MM.1S (cell line): Measurements from ENCODE around the gene IQGAP2.

Experiments
- DNase-seq: peaks from one replicate; pipeline ENCODE4 v3.0.0-alpha.2; 2015
- H2AFZ ChIP-seq: fragments of 300-600 bp; sonication (generic); 2 replicates; pipeline ENCODE4 v1.6.0; 2016; ENCODE audit warnings: antibody characterized with exemption, low read length
- H3F3A ChIP-seq: fragments of 300-600 bp; sonication (generic); 2 replicates; pipeline ENCODE4 v1.6.1; 2016; ENCODE audit warnings: mild to moderate bottlenecking, antibody characterized with exemption, low read length, moderate library complexity, mixed read lengths; ENCODE audit not compliant: insufficient read depth
- H3K27ac ChIP-seq: fragments of 300-600 bp; sonication (generic); 2 replicates; pipeline ENCODE4 v1.5.1; 2016; ENCODE audit warnings: mild to moderate bottlenecking, low read length
- H3K27me3 ChIP-seq: fragments of 300-600 bp; sonication (generic); replicated peaks from 2 replicates; pipeline ENCODE4 v1.6.0; 2016; ENCODE audit warnings: low read length; ENCODE audit not compliant: insufficient read depth
- H3K36me3 ChIP-seq: fragments of 300-600 bp; sonication (generic); replicated peaks from 2 replicates; pipeline ENCODE4 v1.6.1; 2016; ENCODE audit warnings: mild to moderate bottlenecking, low read length, mixed read lengths; ENCODE audit not compliant: insufficient read depth
- H3K4me1 ChIP-seq: fragments of 300-600 bp; sonication (generic); 2 replicates; pipeline ENCODE4 v1.6.1; 2016; ENCODE audit warnings: low read length, mixed read lengths
- H3K4me2 ChIP-seq: fragments of 300-600 bp; sonication (generic); 2 replicates; pipeline ENCODE4 v1.6.0; 2016; ENCODE audit warnings: low read depth, low read length
- H3K4me3 ChIP-seq: fragments of 300-600 bp; sonication (generic); 2 replicates; pipeline ENCODE4 v1.5.1; 2016; ENCODE audit warnings: low read length, mixed read lengths
- H3K79me2 ChIP-seq: fragments of 300-600 bp; sonication (generic); 2 replicates; pipeline ENCODE4 v1.6.1; 2016; ENCODE audit warnings: mixed run types, low read length, mixed read lengths
- H3K9ac ChIP-seq: fragments of 300-600 bp; sonication (generic); 2 replicates; pipeline ENCODE4 v1.6.1; 2016; ENCODE audit warnings: low read length, mixed read lengths
- H3K9me2 ChIP-seq: fragments of 300-600 bp; sonication (generic); replicated peaks from 2 replicates; pipeline ENCODE4 v1.6.1; 2016; ENCODE audit warnings: mild to moderate bottlenecking, low read length, mixed read lengths; ENCODE audit not compliant: insufficient read depth
- H3K9me3 ChIP-seq: fragments of 300-600 bp; sonication (generic); replicated peaks from 2 replicates; pipeline ENCODE4 v1.6.1; 2016; ENCODE audit warnings: mild to moderate bottlenecking, low read length, mixed read lengths; ENCODE audit not compliant: insufficient read depth
- H4K20me1 ChIP-seq: fragments of 300-600 bp; sonication (generic); 2 replicates; pipeline ENCODE4 v1.6.1; 2016; ENCODE audit warnings: mild to moderate bottlenecking, low read length, moderate library complexity, mixed read lengths; ENCODE audit not compliant: insufficient read depth
- EZH2 ChIP-seq: fragments of 300-600 bp; sonication (generic); optimal IDR thresholded peaks from 2 replicates; pipeline ENCODE3; 2017; ENCODE audit warnings: low read depth, mild to moderate bottlenecking, antibody characterized with exemption, low read length, mixed read lengths
- EZH2phosphoT487 ChIP-seq: fragments of 300-600 bp; sonication (generic); IDR thresholded peaks from 2 replicates; pipeline ENCODE4 v1.6.1; 2018; ENCODE audit warnings: antibody characterized with exemption, low read length
- TF ChIP-seq, protein P1 (sequence below): fragments of 300-600 bp; sonication (generic); IDR thresholded peaks from 2 replicates; pipeline ENCODE4 v1.5.1; 2016; ENCODE audit warnings: antibody characterized with exemption, low read length, mixed read lengths

The IQGAP2 gene

DNA sequence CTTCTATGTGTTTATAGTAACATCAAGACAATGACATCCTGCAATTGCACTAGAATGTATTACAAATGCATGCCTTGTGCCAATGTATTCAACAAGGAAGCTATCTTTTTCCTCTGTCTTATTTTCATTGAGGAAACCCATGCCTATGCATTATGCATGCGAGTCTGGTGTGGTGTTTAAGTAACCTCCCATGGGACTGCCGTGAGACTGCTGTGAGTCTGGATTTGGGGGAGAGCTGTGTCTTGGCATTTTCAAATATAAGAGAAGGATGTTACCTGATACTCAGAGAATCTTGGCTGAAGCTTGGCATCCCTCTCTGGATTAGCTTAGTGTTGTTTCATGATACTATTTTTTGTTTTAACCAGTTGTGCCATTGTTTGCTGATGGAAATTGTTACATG is 121.8 kb downstream of the IQGAP2 start:
- Histone ChIP-seq H3F3A (peaks cover 5% of the 10 kb centered on the region; the same call in 1 of the 2 replicates), H4K20me1 (no peaks in the 10 kb centered on the region), H2AFZ (no peak overlapping the region), H3K27me3 (no peaks in the 10 kb centered on the region), H3K4me1 (peaks cover 18% of the 10 kb centered on the region), H3K79me2 (peaks cover 72% of the 10 kb centered on the region), H3K4me3 (no peak overlapping the region), H3K9me3 (no peaks in the 10 kb centered on the region), H3K9ac (no peak overlapping the region), H3K9me2 (no peaks in the 10 kb centered on the region), H3K4me2 (no peak overlapping the region), H3K27ac (no peak overlapping the region), H3K36me3 (no peaks in the 10 kb centered on the region)
- no peak for DNase-seq
- no peak for TF ChIP-seq EZH2phosphoT487

DNA sequence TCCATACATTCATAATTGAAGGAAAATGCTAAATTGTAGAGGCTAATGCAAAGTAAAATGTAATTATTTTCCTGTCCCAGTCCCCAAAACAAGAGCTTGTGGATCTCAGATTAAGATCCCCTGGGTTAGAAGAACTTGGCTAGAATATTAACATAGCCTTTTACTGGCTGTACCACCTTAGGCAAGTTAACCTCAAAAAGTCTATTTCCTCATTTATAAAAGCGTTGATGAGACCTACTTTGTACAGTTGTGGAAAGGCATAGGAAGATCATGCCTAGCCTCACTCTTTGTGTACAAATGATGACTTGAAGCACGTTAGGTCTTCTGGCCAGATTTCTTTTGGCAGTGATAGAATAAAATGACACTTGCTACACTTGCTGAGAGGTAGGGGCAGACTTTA is 122.9 kb downstream of the IQGAP2 start:
- H3K4me1 ChIP-seq = peaks cover 14% of the 10 kb centered on the region; the same call in 1 of the 2 replicates
- H3K9me3 ChIP-seq = no peaks in the 10 kb centered on the region
- TF ChIP-seq, protein P1, sequence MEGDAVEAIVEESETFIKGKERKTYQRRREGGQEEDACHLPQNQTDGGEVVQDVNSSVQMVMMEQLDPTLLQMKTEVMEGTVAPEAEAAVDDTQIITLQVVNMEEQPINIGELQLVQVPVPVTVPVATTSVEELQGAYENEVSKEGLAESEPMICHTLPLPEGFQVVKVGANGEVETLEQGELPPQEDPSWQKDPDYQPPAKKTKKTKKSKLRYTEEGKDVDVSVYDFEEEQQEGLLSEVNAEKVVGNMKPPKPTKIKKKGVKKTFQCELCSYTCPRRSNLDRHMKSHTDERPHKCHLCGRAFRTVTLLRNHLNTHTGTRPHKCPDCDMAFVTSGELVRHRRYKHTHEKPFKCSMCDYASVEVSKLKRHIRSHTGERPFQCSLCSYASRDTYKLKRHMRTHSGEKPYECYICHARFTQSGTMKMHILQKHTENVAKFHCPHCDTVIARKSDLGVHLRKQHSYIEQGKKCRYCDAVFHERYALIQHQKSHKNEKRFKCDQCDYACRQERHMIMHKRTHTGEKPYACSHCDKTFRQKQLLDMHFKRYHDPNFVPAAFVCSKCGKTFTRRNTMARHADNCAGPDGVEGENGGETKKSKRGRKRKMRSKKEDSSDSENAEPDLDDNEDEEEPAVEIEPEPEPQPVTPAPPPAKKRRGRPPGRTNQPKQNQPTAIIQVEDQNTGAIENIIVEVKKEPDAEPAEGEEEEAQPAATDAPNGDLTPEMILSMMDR = no peak
- TF ChIP-seq EZH2phosphoT487 = no peak
- no peak for TF ChIP-seq EZH2
- H3K27ac ChIP-seq = no peak overlapping the region
- peaks cover 4% of the 10 kb centered on the region; the same call in 1 of the 2 replicates for H3F3A ChIP-seq
- H3K9me2 ChIP-seq = no peaks in the 10 kb centered on the region
- H3K79me2 ChIP-seq = peaks cover 69% of the 10 kb centered on the region
- no peak for DNase-seq
- H3K4me2 ChIP-seq = no peak overlapping the region
- no peaks in the 10 kb centered on the region for H3K36me3 ChIP-seq
- no peaks in the 10 kb centered on the region for H4K20me1 ChIP-seq
- H3K27me3 ChIP-seq = no peaks in the 10 kb centered on the region
- H3K9ac ChIP-seq = no peak overlapping the region
- H3K4me3 ChIP-seq = no peak overlapping the region
- no peak overlapping the region for H2AFZ ChIP-seq

DNA sequence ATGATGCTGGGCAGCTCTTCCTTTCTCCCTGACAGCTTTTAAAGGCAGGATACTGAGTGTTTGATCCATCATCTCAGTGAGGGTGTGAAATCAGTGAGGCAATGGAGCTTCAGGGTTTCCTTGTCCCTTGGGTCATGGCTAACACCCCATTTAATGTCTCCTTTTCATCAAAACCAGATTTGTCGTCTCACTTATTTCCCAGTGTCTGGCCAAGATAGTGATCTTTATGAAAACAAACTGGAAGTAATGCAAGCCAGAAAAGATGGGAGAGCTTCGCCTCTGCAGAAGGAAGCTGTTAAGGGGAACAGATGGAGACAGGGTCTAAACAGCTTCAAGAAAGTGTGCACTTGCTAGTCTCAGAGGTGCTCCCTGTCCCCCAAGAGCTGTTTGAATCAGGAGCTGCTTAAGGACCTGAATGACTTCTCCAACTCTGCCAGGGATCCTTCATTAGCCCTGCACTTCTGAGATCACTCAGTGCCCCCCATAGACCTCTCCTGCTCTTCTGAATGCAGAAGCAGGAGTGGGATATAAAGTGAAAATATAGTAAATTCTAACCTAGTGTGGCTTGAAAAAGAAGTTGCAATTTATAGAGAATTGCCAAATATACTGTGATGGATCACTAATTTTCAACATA is 124.0 kb downstream of the IQGAP2 start:
- TF ChIP-seq EZH2phosphoT487 = no peak
- TF ChIP-seq, protein P1 = no peak
- no peak for TF ChIP-seq EZH2
- peaks cover 64% of the 10 kb centered on the region for H3K79me2 ChIP-seq
- H3K27ac ChIP-seq = no peak overlapping the region
- H3K4me3 ChIP-seq = no peak overlapping the region
- H4K20me1 ChIP-seq = no peaks in the 10 kb centered on the region
- no peak overlapping the region for H3K9ac ChIP-seq
- DNase-seq = no peak
- H3K36me3 ChIP-seq = no peaks in the 10 kb centered on the region
- H3K4me2 ChIP-seq = no peak overlapping the region
- H2AFZ ChIP-seq = no peak overlapping the region
- H3K9me3 ChIP-seq = no peaks in the 10 kb centered on the region
- H3K9me2 ChIP-seq = no peaks in the 10 kb centered on the region
- 0 out of 2 replicates have a peak, but pooled peaks cover 6% of the 10 kb centered on the region for H3K4me1 ChIP-seq
- H3F3A ChIP-seq = no peaks in the 10 kb centered on the region
- no peaks in the 10 kb centered on the region for H3K27me3 ChIP-seq

DNA sequence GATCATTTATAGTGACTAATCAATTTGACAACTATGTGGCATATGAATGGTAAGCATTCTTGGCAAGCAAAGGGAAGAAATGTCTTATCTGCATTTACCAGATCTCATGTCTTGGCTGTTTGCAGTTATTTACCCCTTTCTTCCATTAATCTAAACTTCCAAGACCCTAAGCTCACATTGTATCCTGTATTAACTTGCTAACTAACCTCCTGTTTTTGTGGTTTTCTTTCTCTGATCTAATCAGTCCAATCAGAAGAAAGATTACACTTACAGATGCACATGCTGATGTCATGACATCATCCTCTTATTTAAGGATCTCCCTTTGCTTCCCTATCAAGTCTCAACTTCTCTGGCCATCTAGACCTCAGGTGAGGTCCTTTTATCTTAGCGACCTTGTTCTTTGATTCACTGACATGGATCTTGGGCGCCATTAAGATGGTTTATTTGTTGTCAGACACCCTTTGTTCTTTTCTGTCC is 124.6 kb downstream of the IQGAP2 start:
- no peak for TF ChIP-seq EZH2phosphoT487
- TF ChIP-seq EZH2 = no peak
- TF ChIP-seq, protein P1 = no peak

More for the DNA sequence above, 124.6 kb downstream of the IQGAP2 start:
- no peaks in the 10 kb centered on the region for H3K9me2 ChIP-seq
- peaks cover 62% of the 10 kb centered on the region for H3K79me2 ChIP-seq
- no peak for DNase-seq
- H3K4me1 ChIP-seq = 0 out of 2 replicates have a peak, but pooled peaks cover 6% of the 10 kb centered on the region
- no peaks in the 10 kb centered on the region for H3K36me3 ChIP-seq
- H3K4me3 ChIP-seq = no peak overlapping the region
- no peak overlapping the region for H2AFZ ChIP-seq
- no peaks in the 10 kb centered on the region for H3K27me3 ChIP-seq
- no peaks in the 10 kb centered on the region for H3K9me3 ChIP-seq
- no peak overlapping the region for H3K4me2 ChIP-seq
- H3K9ac ChIP-seq = no peak overlapping the region
- no peaks in the 10 kb centered on the region for H3F3A ChIP-seq
- no peak overlapping the region for H3K27ac ChIP-seq
- H4K20me1 ChIP-seq = no peaks in the 10 kb centered on the region
